GM12878 (cell line): ENCODE measurements around the gene MSRB1. TPM values are rescaled to one million over a fixed set of nuclear protein-coding genes. Genes with fewer than 3 reads are reported as not detected.
"Not testable (repeated sequence)": the region's sequence is repeated elsewhere in the genome, so short reads cannot be mapped to it uniquely, and the experiment has no call there.

Experiments used
- ATAC-seq: fragments of 200-7000 bp; cut with Tn5 transposase; 3 replicates; pipeline ENCODE4 v1.9.1; 2020; ENCODE audit warnings: mild to moderate bottlenecking, moderate library complexity
- BruUV-seq: library from RNA; stranded (reverse); fragments of 400-500 nt; replicated peaks from 2 replicates; lab custom pipeline; 2021; lab: Mats Ljungman, UMichigan
- CTCF ChIA-PET: fragments of 300-600 bp; sonication (Branson Sonifier 250); formaldehyde crosslinking; extraction: SDS; loops from one replicate; lab custom pipeline; 2021; ENCODE audit warnings: inconsistent platforms; lab: Yijun Ruan, JAX
- POLR2A ChIA-PET: fragments of 350-600 bp; formaldehyde crosslinking; extraction: SDS; loops from one replicate; lab custom pipeline; 2021; ENCODE audit warnings: inconsistent platforms; lab: Charles Lee
- RAD21 ChIA-PET: fragments of 300-600 bp; sonication (Branson Sonifier 250); formaldehyde crosslinking; loops from one replicate; lab custom pipeline; 2023; ENCODE audit warnings: antibody characterized with exemption; ENCODE audit not compliant: unreplicated experiment; lab: Charles Lee
- SMC1A ChIA-PET: fragments of 300-600 bp; sonication (Branson Sonifier 250); formaldehyde crosslinking; loops from one replicate; lab custom pipeline; 2023; ENCODE audit not compliant: unreplicated experiment, uncharacterized antibody; lab: Charles Lee
- DNase-seq: peaks from one replicate; pipeline ENCODE4 v3.0.0-alpha.2; 2011; ENCODE audit warnings: low read depth, low spot score
- FAIRE-seq: peaks from 3 replicates; lab custom pipeline; 2011; peaks lifted over from hg19 to GRCh38; lab: Jason Lieb, UNC
- H2AFZ ChIP-seq: 2 replicates; pipeline ENCODE4 v1.6.0; 2011; ENCODE audit warnings: low read depth, low read length, control low read depth; ENCODE audit not compliant: control insufficient read depth
- H3K27ac ChIP-seq: 2 replicates; pipeline ENCODE4 v1.5.1; 2011; ENCODE audit warnings: control low read depth; ENCODE audit not compliant: control insufficient read depth, insufficient read depth
- H3K27me3 ChIP-seq, 2 experiments: replicated peaks in 1 of 2; 2 replicates each; pipeline versions ENCODE4 v1.6.0 to v1.6.1; 2011; ENCODE audit warnings: low read length in 1 of 2; ENCODE audit not compliant: control insufficient read depth in 2 of 2, insufficient read depth in 2 of 2
- H3K36me3 ChIP-seq, 2 experiments: 2 replicates each; pipeline ENCODE4 v1.5.1; 2011; ENCODE audit warnings: low read length in 1 of 2; ENCODE audit not compliant: control insufficient read depth in 2 of 2, insufficient read depth in 2 of 2
- H3K4me1 ChIP-seq: 2 replicates; pipeline ENCODE4 v1.6.1; 2011; ENCODE audit warnings: mild to moderate bottlenecking, low read length, moderate library complexity, mixed read lengths; ENCODE audit not compliant: control insufficient read depth, insufficient read depth
- H3K4me2 ChIP-seq: 2 replicates; pipeline ENCODE4 v1.6.0; 2011; ENCODE audit warnings: control low read depth; ENCODE audit not compliant: control insufficient read depth, insufficient read depth
- H3K4me3 ChIP-seq: fragments of 200-600 bp; sonication (generic); 2 replicates; pipeline ENCODE4 v1.5.1; 2016
- H3K79me2 ChIP-seq: 2 replicates; pipeline ENCODE4 v1.6.0; 2011; ENCODE audit warnings: low read length; ENCODE audit not compliant: control insufficient read depth, insufficient read depth
- H3K9ac ChIP-seq: 2 replicates; pipeline ENCODE4 v1.8.0; 2011; ENCODE audit warnings: low read length, control low read depth, mixed read lengths; ENCODE audit not compliant: control insufficient read depth, insufficient read depth
- H3K9me3 ChIP-seq: replicated peaks from 3 replicates; pipeline ENCODE4 v1.5.1; 2011; ENCODE audit warnings: mild to moderate bottlenecking, low read length; ENCODE audit not compliant: control insufficient read depth, insufficient read depth
- H4K20me1 ChIP-seq: 2 replicates; pipeline ENCODE4 v1.6.0; 2011; ENCODE audit not compliant: control insufficient read depth, insufficient read depth
- WGBS: methylation state at CpG from one replicate; pipeline ENCODE4 v1.1.6; 2016; ENCODE audit warnings: low lambda C conversion rate; ENCODE audit not compliant: insufficient replicate concordance, insufficient coverage; ENCODE audit errors: missing lambda C conversion rate; 5-methylcytosine and 5-hydroxymethylcytosine counted together
- in situ Hi-C: fragments of 300-500 bp; cut with MboI; formaldehyde crosslinking; loops from 9 replicates; pipeline ENCODE4 v1.14.3; 2018; ENCODE audit warnings: mixed read lengths
- intact Hi-C: fragments of 100-400 bp; cut with micrococcal nuclease; formaldehyde crosslinking; loops from one replicate; pipeline ENCODE4 v1.14.2; 2022; ENCODE audit not compliant: unreplicated experiment
- polyA plus RNA-seq, 11 experiments: library from polyadenylated mRNA; depleted of rRNA in 4 of 11; unstranded in 6 of 11; stranded (reverse) in 5 of 11; fragments of >200 nt; fragmentation: Nextera tagmentation in 4 of 11; fragmentation: Illumina TruSeq in 1 of 11; extraction: Ambion mirVana in 4 of 11; extraction: Trizol in 1 of 11; gene quantifications; 1 replicate in 1 of 11; 2 replicates in 10 of 11; pipeline versions ENCODE4 v1.2.1 to v1.2.3, GENCODE V29; 2011 to 2016; ENCODE audit warnings: inconsistent platforms in 2 of 11, missing spikeins in 2 of 11, low read depth in 1 of 11
- total RNA-seq, 4 experiments: library from RNA; depleted of rRNA in 3 of 4; stranded (reverse); fragments of >200 nt in 3 of 4; fragmentation: Illumina TruSeq in 1 of 4; extraction: Trizol in 1 of 4; gene quantifications; 2 replicates each; pipeline versions ENCODE4 v1.2.1 to v1.2.3, GENCODE V29; 2013 to 2021
- TF ChIP-seq, protein P1 (sequence below): fragments of 450-650 bp; IDR thresholded peaks from 2 replicates; pipeline ENCODE4 v1.6.1; 2017; ENCODE audit warnings: borderline replicate concordance

The MSRB1 gene
- total and polyA plus RNA-seq, 10 of the 15 experiments (the other 5 are each of a cell fraction or from before 2014, with no cell fraction given) = 5.1 to 48.6 (median 25.7) TPM

DNA sequence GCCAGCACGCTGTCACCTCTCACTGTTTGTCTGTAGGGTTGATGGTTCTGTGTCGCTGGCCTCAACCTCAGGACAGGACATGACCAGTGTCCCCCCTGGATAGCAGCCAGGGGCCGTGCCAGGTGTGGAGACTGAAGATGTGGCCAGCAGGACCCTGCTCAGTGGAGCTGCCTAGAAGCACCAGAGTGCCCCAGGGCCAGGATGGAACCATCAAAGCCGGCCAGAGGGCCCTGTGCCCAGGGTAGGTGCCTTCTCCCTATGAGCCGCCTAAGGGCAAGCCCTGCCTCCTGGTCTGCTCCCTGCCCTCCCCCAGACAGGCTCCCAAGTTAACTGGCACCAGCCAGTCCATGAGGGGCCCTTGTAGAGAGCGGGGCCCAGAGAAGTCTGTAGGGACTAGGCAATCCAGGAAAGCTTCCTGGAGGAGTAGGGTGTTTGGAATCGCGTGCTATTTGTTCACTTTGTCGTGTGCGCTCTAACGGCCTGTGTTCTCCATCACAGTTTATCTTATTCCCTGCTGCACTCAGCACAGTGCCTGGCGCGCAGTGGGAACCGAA lies 15.8 kb upstream of the MSRB1 start (continued):
- TF ChIP-seq, protein P1, sequence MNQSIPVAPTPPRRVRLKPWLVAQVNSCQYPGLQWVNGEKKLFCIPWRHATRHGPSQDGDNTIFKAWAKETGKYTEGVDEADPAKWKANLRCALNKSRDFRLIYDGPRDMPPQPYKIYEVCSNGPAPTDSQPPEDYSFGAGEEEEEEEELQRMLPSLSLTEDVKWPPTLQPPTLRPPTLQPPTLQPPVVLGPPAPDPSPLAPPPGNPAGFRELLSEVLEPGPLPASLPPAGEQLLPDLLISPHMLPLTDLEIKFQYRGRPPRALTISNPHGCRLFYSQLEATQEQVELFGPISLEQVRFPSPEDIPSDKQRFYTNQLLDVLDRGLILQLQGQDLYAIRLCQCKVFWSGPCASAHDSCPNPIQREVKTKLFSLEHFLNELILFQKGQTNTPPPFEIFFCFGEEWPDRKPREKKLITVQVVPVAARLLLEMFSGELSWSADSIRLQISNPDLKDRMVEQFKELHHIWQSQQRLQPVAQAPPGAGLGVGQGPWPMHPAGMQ = no peak

DNA sequence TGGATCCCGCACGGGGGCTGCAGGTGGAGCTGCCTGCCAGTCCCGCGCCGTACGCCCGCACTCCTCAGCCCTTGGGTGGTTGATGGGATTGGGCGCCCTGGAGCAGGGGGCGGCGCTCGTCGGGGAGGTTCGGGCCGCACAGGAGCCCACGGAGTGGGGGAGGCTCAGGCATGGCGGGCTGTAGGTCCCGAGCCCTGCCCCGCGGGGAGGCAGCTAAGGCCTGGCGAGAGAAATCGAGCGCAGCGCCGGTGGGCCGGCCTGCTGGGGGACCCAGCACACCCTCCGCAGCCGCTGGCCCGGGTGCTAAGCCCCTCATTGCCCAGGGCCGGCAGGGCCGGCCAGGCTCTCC lies 15.1 kb upstream of the MSRB1 start:
- intact Hi-C loops, H3K27ac ChIP-seq, H2AFZ ChIP-seq, CTCF ChIA-PET, SMC1A ChIA-PET, H3K27me3 ChIP-seq, H4K20me1 ChIP-seq, DNase-seq, in situ Hi-C loops, H3K9me3 ChIP-seq, FAIRE-seq, ATAC-seq, H3K4me3 ChIP-seq, BruUV-seq, RAD21 ChIA-PET, H3K4me2 ChIP-seq, H3K9ac ChIP-seq: not testable (repeated sequence)
- Histone ChIP-seq H3K4me1 (peaks cover 19% of the 10 kb centered on the region), H3K36me3 (peaks cover 5 to 13% of the 10 kb centered on the region in 2 experiments; a peak in 3 of 4 replicates), H3K79me2 (peaks cover 34% of the 10 kb centered on the region)
- 74% methylated on average over 26 of the region's 30 CpGs for WGBS
- POLR2A ChIA-PET = interaction anchor here (1.1 to 1.8 kb wide), 3 partner anchors 12 to 15 kb away, joined by 3 to 6 read pairs (median 3); partner anchors contain the start of genes MSRB1 and TBL3

DNA sequence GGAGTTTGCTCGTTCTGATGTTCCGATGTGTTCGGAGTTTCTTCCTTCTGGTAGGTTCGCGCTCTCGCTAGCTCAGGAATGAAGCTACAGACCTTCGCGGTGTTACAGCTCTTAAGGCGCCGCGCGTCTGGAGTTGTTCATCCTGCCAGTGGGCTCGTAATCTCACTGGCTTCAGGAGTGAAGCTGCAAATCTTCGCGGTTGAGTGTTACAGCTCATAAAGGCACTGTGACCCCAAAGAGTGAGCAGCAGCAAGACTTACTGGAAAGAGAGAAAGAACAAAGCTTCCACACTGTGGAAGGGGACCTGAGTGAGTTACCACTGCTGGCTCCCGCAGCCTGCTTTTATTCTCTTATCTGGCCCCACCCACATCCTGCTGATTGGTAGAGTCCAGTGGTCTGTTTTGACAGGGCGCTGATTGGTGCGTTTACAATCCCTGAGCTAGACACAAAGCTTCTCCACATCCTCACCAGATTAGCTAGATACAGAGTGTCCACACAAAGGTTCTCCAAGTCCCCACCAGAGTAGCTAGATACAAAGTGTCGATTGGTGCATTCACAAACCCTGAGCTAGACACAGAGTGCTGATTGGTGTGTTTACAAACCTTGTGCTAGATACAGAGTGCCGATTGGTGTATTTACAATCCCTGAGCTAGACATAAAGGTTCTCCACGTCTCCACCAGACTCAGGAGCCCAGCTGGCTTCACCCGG lies 14.6 kb upstream of the MSRB1 start:
- H4K20me1 ChIP-seq, H3K4me2 ChIP-seq, DNase-seq, RAD21 ChIA-PET, BruUV-seq, H3K27ac ChIP-seq, H3K9me3 ChIP-seq, FAIRE-seq, H3K27me3 ChIP-seq, in situ Hi-C loops, intact Hi-C loops, ATAC-seq, H3K9ac ChIP-seq, H3K4me3 ChIP-seq, SMC1A ChIA-PET, H2AFZ ChIP-seq, H3K36me3 ChIP-seq: not testable (repeated sequence)
- Histone ChIP-seq H3K79me2 (peaks cover 29% of the 10 kb centered on the region), H3K4me1 (peaks cover 19% of the 10 kb centered on the region)
- WGBS = 84% methylated on average over 21 of the region's 22 CpGs
- CTCF ChIA-PET = interaction anchor here (0.5 kb wide), 1 partner anchor 494 kb away, joined by 4 read pairs; no protein-coding TSS in a partner anchor
- POLR2A ChIA-PET = interaction anchor here (1.1 to 1.8 kb wide), 3 partner anchors 12 to 14 kb away, joined by 3 to 6 read pairs (median 3); partner anchors contain the start of genes MSRB1 and TBL3
